ENCODE results near the gene AMHR2. TPM values are rescaled to one million over a fixed set of nuclear protein-coding genes. Genes with fewer than 3 reads are reported as not detected.
"Not testable (repeated sequence)": the region's sequence is repeated elsewhere in the genome, so short reads cannot be mapped to it uniquely, and the experiment has no call there.

AMHR2 gene
- total and polyA plus RNA-seq, 2 donors, result 0.05 to 0.14 TPM

DNA sequence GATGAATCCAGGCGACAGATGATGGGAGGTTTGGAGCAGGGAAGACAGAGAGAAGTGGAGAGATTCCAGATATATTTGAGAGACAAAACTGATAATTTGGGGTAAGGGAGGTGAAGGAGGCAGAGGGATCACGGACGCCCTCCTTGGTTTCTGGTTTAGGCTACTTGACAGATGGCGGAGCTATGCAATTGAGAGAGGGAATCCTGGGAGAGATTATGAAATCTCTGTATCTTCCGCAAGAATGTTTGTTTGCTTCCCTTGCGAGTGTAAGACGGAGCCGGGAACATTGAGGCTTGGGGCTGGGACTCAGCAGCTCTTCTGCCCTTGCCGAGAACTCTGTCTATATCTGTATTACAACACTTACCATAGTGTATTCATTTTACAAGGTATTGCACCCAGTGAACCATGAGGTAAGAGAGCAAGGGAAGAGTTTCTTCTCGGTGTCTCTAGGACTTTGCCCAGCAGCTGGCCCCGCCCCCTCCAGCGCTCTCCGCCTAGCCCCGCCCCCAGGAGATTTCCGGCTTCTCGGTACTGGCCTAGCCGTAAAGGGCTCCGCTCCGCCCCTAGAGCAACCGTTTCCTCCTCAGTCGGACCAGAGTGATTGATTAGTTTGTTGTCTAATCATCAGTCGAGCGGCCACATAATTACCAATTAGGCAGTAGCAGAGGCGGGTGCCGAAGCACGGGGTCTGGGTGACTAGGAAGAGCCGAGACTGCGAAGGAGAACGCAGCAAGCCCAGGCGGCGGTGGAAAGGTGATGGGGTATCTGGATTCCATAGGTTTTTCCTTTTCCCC, 17.6 kb downstream of the AMHR2 start, which contains the start of gene PRR13:
TSS of gene PRR13 (plus strand) at position 695 of the 794 bp plus-strand sequence. CDS start 981 bp downstream, outside the sequence.
- peaks cover 18 to 21% of the 10 kb centered on the region in 2 donors for H3K36me3 ChIP-seq (ENCODE audit: control insufficient read depth in 2 of 2, insufficient read depth in 2 of 2, low read length in 1 of 2)
- H3K4me1 ChIP-seq (ENCODE audit: control insufficient read depth in 2 of 2, insufficient read depth in 2 of 2, low read length in 2 of 2), result peaks cover 14 to 24% of the 10 kb centered on the region in 2 donors
- H3K27me3 ChIP-seq (ENCODE audit: control insufficient read depth in 2 of 2, insufficient read depth in 1 of 2, low read length in 1 of 2), result no peaks in the 10 kb centered on the region
- WGBS, result 2% methylated on average over 31 of the region's 31 CpGs
- peak within 1 kb of the TSS; percentile 94 to 99 for H3K4me3 ChIP-seq (ENCODE audit: low read length in 2 of 2)
- peaks cover 0 to 6% of the 10 kb centered on the region in 2 donors for H3K9me3 ChIP-seq (ENCODE audit: control insufficient read depth in 2 of 2, insufficient read depth in 1 of 2, low read length in 1 of 2)
- peak within 1 kb of the TSS; percentile 95 for H3K27ac ChIP-seq (ENCODE audit: low read depth in 1 of 2, low read length in 1 of 2)
- DNase-seq (ENCODE audit: low read depth in 6 of 9, low spot score in 9 of 9), result peak; percentile 91 to 99 (median 96)

DNA sequence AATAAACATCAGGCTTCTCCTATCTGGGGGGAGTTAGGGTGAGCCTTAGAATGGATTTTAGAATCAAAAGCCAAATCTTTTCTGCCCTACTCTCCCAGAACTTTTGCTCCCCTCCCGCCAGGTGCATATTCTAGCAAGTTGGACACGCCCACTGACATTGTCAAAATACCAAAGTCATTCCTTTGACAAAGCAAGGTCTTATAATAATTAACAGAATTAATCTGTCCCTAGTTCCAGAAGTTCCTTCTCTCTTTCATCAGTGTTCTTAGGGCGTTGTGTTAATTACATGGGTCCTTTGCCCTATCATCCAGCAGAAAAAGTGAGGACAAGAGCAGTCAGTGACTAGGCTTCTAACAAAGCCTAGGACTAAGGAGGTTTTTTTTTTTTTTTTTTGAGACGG, 20.3 kb downstream of the AMHR2 start:
- H3K27ac ChIP-seq (ENCODE audit: low read depth in 1 of 2, low read length in 1 of 2), result no peak overlapping the region

DNA sequence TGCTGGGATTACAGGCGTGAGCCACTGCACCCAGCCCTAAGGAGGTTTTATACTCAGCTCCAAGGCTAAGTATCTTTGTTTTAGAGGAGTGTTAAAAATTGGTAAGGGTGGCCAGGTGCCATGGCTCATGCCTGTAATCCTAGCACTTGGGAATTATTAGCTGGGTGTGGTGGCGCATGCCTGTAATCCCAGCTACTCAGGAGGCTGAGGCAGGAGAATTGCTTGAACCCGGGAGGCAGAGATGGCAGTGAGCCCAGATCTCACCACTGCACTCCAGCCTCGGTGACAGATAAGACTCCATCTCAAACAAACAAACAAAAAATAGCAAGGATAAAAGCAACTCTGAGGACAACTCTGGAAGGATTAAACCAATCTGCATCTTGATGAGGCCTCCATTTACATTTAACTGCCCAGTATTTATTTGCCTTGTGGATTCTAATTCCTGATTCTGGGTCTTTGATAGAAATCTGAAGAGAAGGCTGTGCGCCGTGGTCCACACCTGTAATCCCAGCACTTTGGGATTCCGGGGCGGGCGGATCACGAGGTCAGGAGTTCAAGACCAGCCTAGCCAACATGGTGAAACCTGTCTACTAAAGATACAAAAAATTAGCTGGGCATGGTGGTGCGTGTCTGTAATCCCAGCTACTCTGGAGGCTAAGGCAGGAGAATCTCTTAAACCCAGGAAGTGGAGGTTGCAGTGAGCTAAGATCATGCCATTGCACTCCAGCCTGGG, 21.1 kb downstream of the AMHR2 start:
- DNase-seq (ENCODE audit: low read depth in 6 of 9, low spot score in 9 of 9); H3K27ac ChIP-seq (ENCODE audit: low read depth in 1 of 2, low read length in 1 of 2); H3K9me3 ChIP-seq (ENCODE audit: control insufficient read depth in 2 of 2, insufficient read depth in 1 of 2, low read length in 1 of 2); H3K4me3 ChIP-seq (ENCODE audit: low read length in 2 of 2); H3K27me3 ChIP-seq (ENCODE audit: control insufficient read depth in 2 of 2, insufficient read depth in 1 of 2, low read length in 1 of 2): not testable (repeated sequence)
- H3K36me3 ChIP-seq (ENCODE audit: control insufficient read depth in 2 of 2, insufficient read depth in 2 of 2, low read length in 1 of 2), result peaks cover 31 to 35% of the 10 kb centered on the region in 2 donors
- peaks cover 14 to 24% of the 10 kb centered on the region in 2 donors for H3K4me1 ChIP-seq (ENCODE audit: control insufficient read depth in 2 of 2, insufficient read depth in 2 of 2, low read length in 2 of 2)
- 97% methylated on average over 11 of the region's 11 CpGs for WGBS

More for the DNA sequence above, 20.3 kb downstream of the AMHR2 start:
- no peak for DNase-seq (ENCODE audit: low read depth in 6 of 9, low spot score in 9 of 9)
- Histone ChIP-seq H3K36me3 (ENCODE audit: control insufficient read depth in 2 of 2, insufficient read depth in 2 of 2, low read length in 1 of 2) (peaks cover 31 to 35% of the 10 kb centered on the region in 2 donors), H3K4me3 (ENCODE audit: low read length in 2 of 2) (no peak overlapping the region), H3K4me1 (ENCODE audit: control insufficient read depth in 2 of 2, insufficient read depth in 2 of 2, low read length in 2 of 2) (peaks cover 14 to 24% of the 10 kb centered on the region in 2 donors), H3K9me3 (ENCODE audit: control insufficient read depth in 2 of 2, insufficient read depth in 1 of 2, low read length in 1 of 2) (peaks cover 0 to 6% of the 10 kb centered on the region in 2 donors), H3K27me3 (ENCODE audit: control insufficient read depth in 2 of 2, insufficient read depth in 1 of 2, low read length in 1 of 2) (no peaks in the 10 kb centered on the region)
- WGBS, result over 99% methylated on average over 4 of the region's 4 CpGs

DNA sequence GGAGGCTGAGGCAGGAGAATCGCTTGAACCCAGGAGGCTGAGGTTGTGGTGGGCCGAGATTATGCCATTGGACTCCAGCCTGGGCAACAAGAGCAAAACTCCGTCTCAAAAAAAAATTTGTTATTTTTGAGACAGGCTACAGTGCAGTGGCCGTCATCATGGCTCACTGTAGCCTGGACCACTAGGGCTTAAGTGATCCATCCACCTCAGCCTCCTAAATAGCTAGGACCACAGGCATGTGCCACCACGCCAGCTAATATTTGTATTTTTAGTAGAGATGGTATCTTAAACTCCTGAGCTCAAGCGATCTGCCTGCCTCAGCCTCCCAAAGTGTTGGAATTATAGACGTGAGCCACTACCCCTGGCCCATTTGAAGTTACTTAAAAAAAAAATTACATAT, 27.3 kb downstream of the AMHR2 start:
- H3K36me3 ChIP-seq (ENCODE audit: control insufficient read depth in 2 of 2, insufficient read depth in 2 of 2, low read length in 1 of 2), result peaks cover 34% of the 10 kb centered on the region in 2 donors
- peaks cover 5 to 6% of the 10 kb centered on the region in 2 donors for H3K4me1 ChIP-seq (ENCODE audit: control insufficient read depth in 2 of 2, insufficient read depth in 2 of 2, low read length in 2 of 2)
- 99% methylated on average over 7 of the region's 7 CpGs for WGBS
- no peaks in the 10 kb centered on the region for H3K27me3 ChIP-seq (ENCODE audit: control insufficient read depth in 2 of 2, insufficient read depth in 1 of 2, low read length in 1 of 2)
- no peak overlapping the region for H3K27ac ChIP-seq (ENCODE audit: low read depth in 1 of 2, low read length in 1 of 2)
- H3K9me3 ChIP-seq (ENCODE audit: control insufficient read depth in 2 of 2, insufficient read depth in 1 of 2, low read length in 1 of 2), result peaks cover 0 to 3% of the 10 kb centered on the region in 2 donors
- no peak for DNase-seq (ENCODE audit: low read depth in 6 of 9, low spot score in 9 of 9)
- H3K4me3 ChIP-seq (ENCODE audit: low read length in 2 of 2), result no peak overlapping the region

DNA sequence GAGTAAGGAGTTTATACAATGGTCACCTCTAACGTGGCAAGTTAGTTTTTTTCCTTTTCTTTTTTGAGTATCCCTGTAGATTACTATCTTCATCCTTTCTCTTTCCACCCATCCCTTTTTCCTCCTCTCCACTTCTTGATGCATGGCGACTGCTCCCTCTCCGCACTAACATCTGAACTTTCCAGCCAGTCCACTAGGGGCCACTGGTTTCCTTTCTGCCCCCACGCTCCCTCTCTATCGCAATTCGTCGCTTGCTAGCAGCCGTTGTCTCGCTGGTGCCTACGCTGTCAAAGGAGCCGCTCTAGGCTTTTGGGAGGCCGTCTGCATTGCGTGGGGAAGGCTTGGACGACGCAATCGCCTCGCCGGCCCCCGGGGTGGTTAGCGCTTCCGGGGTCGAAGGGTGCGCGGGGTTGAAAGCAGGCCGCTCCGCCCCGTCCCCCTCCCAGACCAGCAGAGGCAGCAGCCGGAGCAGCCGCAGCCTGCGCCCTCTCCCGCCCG, 28.1 kb downstream of the AMHR2 start, which contains the start of gene PCBP2:
TSS of gene PCBP2 (plus strand) at position 442 of the 498 bp plus-strand sequence. CDS start 2,699 bp downstream, outside the sequence.
- under 1% methylated on average over 32 of the region's 32 CpGs for WGBS
- peaks cover 37 to 38% of the 10 kb centered on the region in 2 donors for H3K36me3 ChIP-seq (ENCODE audit: control insufficient read depth in 2 of 2, insufficient read depth in 2 of 2, low read length in 1 of 2)

DNA sequence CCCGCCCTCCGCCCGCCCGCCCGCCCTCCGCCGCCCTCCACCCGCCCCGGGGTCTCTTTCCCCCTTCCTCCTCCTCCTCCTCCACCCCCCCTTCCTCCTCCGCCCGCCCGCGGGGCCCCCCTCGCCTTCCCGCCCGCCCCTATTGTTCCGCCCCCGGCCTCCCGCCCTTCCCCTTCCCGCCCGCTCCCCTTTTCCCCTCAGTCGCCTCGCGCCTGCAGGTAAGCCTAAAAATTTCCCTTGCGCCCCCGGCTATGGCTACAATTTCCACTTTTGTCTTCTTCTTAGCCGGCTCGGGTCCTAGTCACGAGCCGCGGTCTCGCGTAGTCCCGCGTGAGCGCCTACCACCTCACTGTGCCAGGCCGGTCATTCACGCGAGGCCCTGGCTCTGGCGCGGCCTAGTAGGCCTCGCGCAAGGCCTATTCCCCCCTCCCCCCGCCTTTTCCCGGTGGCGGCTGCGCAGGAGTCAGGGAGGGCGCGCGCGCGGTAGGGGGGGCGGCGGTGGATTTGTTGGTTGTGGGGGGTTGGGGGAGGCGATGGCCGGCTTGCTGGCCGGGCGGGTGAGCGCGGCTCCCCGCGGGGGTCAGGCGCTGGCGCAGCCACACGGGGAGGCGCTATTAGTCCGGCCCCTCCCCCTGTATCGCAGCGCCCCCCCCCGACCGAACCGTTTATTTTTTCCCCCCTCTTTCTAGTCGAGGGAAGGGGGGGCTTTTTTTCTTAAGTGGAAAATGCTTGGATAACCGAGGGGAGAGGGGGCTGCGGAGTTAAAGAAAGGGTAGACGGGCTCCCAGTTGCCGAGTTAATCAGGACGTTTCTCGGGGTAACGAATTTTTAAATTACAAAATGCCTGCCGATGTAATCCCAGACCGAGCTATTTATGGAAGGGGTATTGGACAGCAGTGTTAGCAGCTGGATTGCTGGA, 28.8 kb downstream of the AMHR2 start:
- Histone ChIP-seq H3K36me3 (ENCODE audit: control insufficient read depth in 2 of 2, insufficient read depth in 2 of 2, low read length in 1 of 2) (peaks cover 39 to 45% of the 10 kb centered on the region in 2 donors), H3K9me3 (ENCODE audit: control insufficient read depth in 2 of 2, insufficient read depth in 1 of 2, low read length in 1 of 2) (peaks cover 0 to 3% of the 10 kb centered on the region in 2 donors), H3K4me1 (ENCODE audit: control insufficient read depth in 2 of 2, insufficient read depth in 2 of 2, low read length in 2 of 2) (peaks cover 5 to 6% of the 10 kb centered on the region in 2 donors), H3K4me3 (ENCODE audit: low read length in 2 of 2) (peak overlapping the region; percentile 56 to 97), H3K27ac (ENCODE audit: low read depth in 1 of 2, low read length in 1 of 2) (peak overlapping the region; percentile 99), H3K27me3 (ENCODE audit: control insufficient read depth in 2 of 2, insufficient read depth in 1 of 2, low read length in 1 of 2) (no peaks in the 10 kb centered on the region)
- WGBS, result under 1% methylated on average over 77 of the region's 82 CpGs
- DNase-seq (ENCODE audit: low read depth in 6 of 9, low spot score in 9 of 9), result peak; percentile 51 to 91 (median 73)

More for the DNA sequence above, 28.1 kb downstream of the AMHR2 start, which contains the start of gene PCBP2:
- H3K27ac ChIP-seq (ENCODE audit: low read depth in 1 of 2, low read length in 1 of 2), result peak within 1 kb of the TSS; percentile 99
- H3K27me3 ChIP-seq (ENCODE audit: control insufficient read depth in 2 of 2, insufficient read depth in 1 of 2, low read length in 1 of 2), result no peaks in the 10 kb centered on the region
- peaks cover 5 to 6% of the 10 kb centered on the region in 2 donors for H3K4me1 ChIP-seq (ENCODE audit: control insufficient read depth in 2 of 2, insufficient read depth in 2 of 2, low read length in 2 of 2)
- DNase-seq (ENCODE audit: low read depth in 6 of 9, low spot score in 9 of 9), result peak; percentile 83 to 99 (median 97)
- peaks cover 0 to 3% of the 10 kb centered on the region in 2 donors for H3K9me3 ChIP-seq (ENCODE audit: control insufficient read depth in 2 of 2, insufficient read depth in 1 of 2, low read length in 1 of 2)
- peak within 1 kb of the TSS; percentile 56 to 97 for H3K4me3 ChIP-seq (ENCODE audit: low read length in 2 of 2)

DNA sequence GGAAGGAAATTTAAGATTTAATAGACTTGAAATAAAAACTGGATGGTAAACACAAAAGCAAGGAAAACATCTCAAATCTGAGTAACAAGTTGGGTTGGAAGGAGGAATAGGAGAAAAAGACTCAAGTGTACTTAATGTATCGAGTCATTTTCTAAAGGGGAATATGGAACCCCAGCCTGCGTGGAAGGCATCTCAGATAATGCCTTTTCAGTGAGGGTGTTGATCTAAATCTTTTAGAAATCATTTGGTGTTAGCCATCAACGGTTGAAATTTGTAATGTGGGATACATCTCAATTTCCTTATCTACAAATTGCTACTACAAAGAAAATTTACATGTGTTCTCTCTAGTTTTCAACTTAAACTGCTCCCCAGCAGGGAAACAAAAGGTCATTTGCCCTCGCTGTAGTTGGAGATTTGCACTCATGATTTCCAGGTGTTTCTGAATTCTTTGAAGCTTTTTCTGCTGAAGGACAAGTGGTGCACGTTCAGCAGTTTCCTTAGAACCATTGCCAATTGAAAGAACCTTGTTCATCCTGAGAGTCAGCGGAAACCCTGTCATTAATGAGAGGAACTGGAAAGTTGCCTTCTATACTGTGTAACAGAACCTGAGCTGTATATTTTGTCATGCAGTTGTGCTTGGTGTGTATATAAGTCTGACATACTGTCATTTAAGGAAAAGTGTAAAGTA, 30.4 kb downstream of the AMHR2 start:
- Histone ChIP-seq H3K27ac (ENCODE audit: low read depth in 1 of 2, low read length in 1 of 2) (no peak overlapping the region), H3K36me3 (ENCODE audit: control insufficient read depth in 2 of 2, insufficient read depth in 2 of 2, low read length in 1 of 2) (peaks cover 47 to 55% of the 10 kb centered on the region in 2 donors)

DNA sequence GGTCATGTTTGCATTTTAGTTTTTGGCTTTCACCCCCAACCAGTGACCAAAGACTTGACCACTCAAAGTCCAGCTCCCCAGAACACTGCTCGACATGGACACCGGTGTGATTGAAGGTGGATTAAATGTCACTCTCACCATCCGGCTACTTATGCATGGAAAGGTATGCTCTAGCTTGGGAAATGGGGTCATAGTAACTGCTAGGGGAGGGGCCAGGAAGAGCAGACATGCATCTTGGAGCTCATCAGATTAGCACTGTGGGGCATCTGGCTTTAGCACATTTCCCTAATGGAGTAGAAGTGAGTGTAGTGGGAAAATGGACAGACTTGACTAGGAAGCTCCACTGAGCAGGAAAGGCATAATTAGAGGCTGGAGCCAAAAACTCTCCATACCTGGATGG, 31.1 kb downstream of the AMHR2 start:
- Histone ChIP-seq H3K4me1 (ENCODE audit: control insufficient read depth in 2 of 2, insufficient read depth in 2 of 2, low read length in 2 of 2) (peaks cover 5 to 6% of the 10 kb centered on the region in 2 donors), H3K36me3 (ENCODE audit: control insufficient read depth in 2 of 2, insufficient read depth in 2 of 2, low read length in 1 of 2) (peaks cover 52 to 61% of the 10 kb centered on the region in 2 donors), H3K27me3 (ENCODE audit: control insufficient read depth in 2 of 2, insufficient read depth in 1 of 2, low read length in 1 of 2) (no peaks in the 10 kb centered on the region), H3K27ac (ENCODE audit: low read depth in 1 of 2, low read length in 1 of 2) (no peak overlapping the region), H3K9me3 (ENCODE audit: control insufficient read depth in 2 of 2, insufficient read depth in 1 of 2, low read length in 1 of 2) (peaks cover 0 to 3% of the 10 kb centered on the region in 2 donors), H3K4me3 (ENCODE audit: low read length in 2 of 2) (no peak overlapping the region)
- DNase-seq (ENCODE audit: low read depth in 6 of 9, low spot score in 9 of 9), result no peak
- WGBS, result 91% methylated on average over 3 of the region's 3 CpGs

More for the DNA sequence above, 30.4 kb downstream of the AMHR2 start:
- DNase-seq (ENCODE audit: low read depth in 6 of 9, low spot score in 9 of 9), result no peak
- H3K4me3 ChIP-seq (ENCODE audit: low read length in 2 of 2), result peak overlapping the region; percentile 56 to 97
- H3K4me1 ChIP-seq (ENCODE audit: control insufficient read depth in 2 of 2, insufficient read depth in 2 of 2, low read length in 2 of 2), result peaks cover 5 to 6% of the 10 kb centered on the region in 2 donors
- H3K27me3 ChIP-seq (ENCODE audit: control insufficient read depth in 2 of 2, insufficient read depth in 1 of 2, low read length in 1 of 2), result no peaks in the 10 kb centered on the region
- 65% methylated on average over 6 of the region's 6 CpGs for WGBS
- H3K9me3 ChIP-seq (ENCODE audit: control insufficient read depth in 2 of 2, insufficient read depth in 1 of 2, low read length in 1 of 2), result peaks cover 0 to 3% of the 10 kb centered on the region in 2 donors

Data from thymus (tissue), 11 donors.